Adipocyte (in vitro differentiated cells): ENCODE data around the gene SLC38A11.

Source experiments
- DNase-seq: peaks from one replicate; pipeline ENCODE4 v3.0.0-alpha.2; 2015; ENCODE audit warnings: low read depth
- H3K27me3 ChIP-seq: replicated peaks from 2 replicates; pipeline ENCODE4 v1.7.0; 2013; ENCODE audit warnings: mild to moderate bottlenecking, low read length, moderate library complexity; ENCODE audit not compliant: control insufficient read depth, insufficient read depth
- H3K36me3 ChIP-seq: 2 replicates; pipeline ENCODE4 v1.7.0; 2013; ENCODE audit warnings: low read length, mild to moderate bottlenecking, moderate library complexity; ENCODE audit not compliant: control insufficient read depth, insufficient read depth, severe bottlenecking
- H3K4me1 ChIP-seq: 2 replicates; pipeline ENCODE4 v1.7.0; 2013; ENCODE audit warnings: mild to moderate bottlenecking, low read length, moderate library complexity; ENCODE audit not compliant: control insufficient read depth, insufficient read depth
- H3K4me3 ChIP-seq: 2 replicates; pipeline ENCODE4 v1.7.0; 2013; ENCODE audit warnings: mild to moderate bottlenecking, low read length, moderate library complexity
- H3K9ac ChIP-seq: 2 replicates; pipeline ENCODE4 v1.7.0; 2013; ENCODE audit warnings: mild to moderate bottlenecking, low read length, moderate library complexity
- H3K9me3 ChIP-seq: 2 replicates; pipeline ENCODE4 v1.7.0; 2013; ENCODE audit warnings: mild to moderate bottlenecking, low read length, moderate library complexity; ENCODE audit not compliant: control insufficient read depth

The SLC38A11 gene

GRCh38 chr2:164913011-164913410, 42.3 kb downstream of the SLC38A11 start:
- no peaks in the 10 kb centered on the region for H3K27me3 ChIP-seq
- H3K36me3 ChIP-seq, result no peaks in the 10 kb centered on the region
- H3K4me1 ChIP-seq, result peaks cover 14% of the 10 kb centered on the region
- no peak for DNase-seq
- no peak overlapping the region for H3K4me3 ChIP-seq
- H3K9ac ChIP-seq, result peak overlapping the region; percentile 31
- no peaks in the 10 kb centered on the region for H3K9me3 ChIP-seq

GRCh38 chr2:164911832-164912231, 43.5 kb downstream of the SLC38A11 start:
- Histone ChIP-seq H3K27me3 (no peaks in the 10 kb centered on the region), H3K4me3 (no peak overlapping the region), H3K9me3 (no peaks in the 10 kb centered on the region), H3K4me1 (peaks cover 14% of the 10 kb centered on the region), H3K36me3 (no peaks in the 10 kb centered on the region), H3K9ac (no peak overlapping the region)
- DNase-seq, result no peak

GRCh38 chr2:164910101-164910899, 45.0 kb downstream of the SLC38A11 start:
- H3K9me3 ChIP-seq, result no peaks in the 10 kb centered on the region
- no peak overlapping the region for H3K4me3 ChIP-seq
- H3K27me3 ChIP-seq, result no peaks in the 10 kb centered on the region
- no peak overlapping the region for H3K9ac ChIP-seq
- peaks cover 14% of the 10 kb centered on the region for H3K4me1 ChIP-seq
- H3K36me3 ChIP-seq, result no peaks in the 10 kb centered on the region
- no peak for DNase-seq

GRCh38 chr2:164906947-164907346, 48.4 kb downstream of the SLC38A11 start:
- no peak for DNase-seq
- Histone ChIP-seq H3K27me3 (no peaks in the 10 kb centered on the region), H3K4me3 (no peak overlapping the region), H3K9me3 (no peaks in the 10 kb centered on the region), H3K36me3 (no peaks in the 10 kb centered on the region), H3K4me1 (peaks cover 21% of the 10 kb centered on the region), H3K9ac (no peak overlapping the region)

- Histone ChIP-seq H3K36me3 (no peaks in the 10 kb centered on the region), H3K4me1 (peaks cover 18% of the 10 kb centered on the region), H3K9me3 (peaks cover 4% of the 10 kb centered on the region), H3K4me3 (no peak overlapping the region), H3K9ac (no peak overlapping the region), H3K27me3 (no peaks in the 10 kb centered on the region)
- DNase-seq, result no peak
These were observed 50.0 kb downstream of the SLC38A11 start for GRCh38 chr2:164905307-164905706.

GRCh38 chr2:164903951-164904350, 51.4 kb downstream of the SLC38A11 start:
- Histone ChIP-seq H3K9me3 (peaks cover 4% of the 10 kb centered on the region), H3K36me3 (no peaks in the 10 kb centered on the region), H3K4me1 (peaks cover 22% of the 10 kb centered on the region), H3K4me3 (no peak overlapping the region), H3K27me3 (no peaks in the 10 kb centered on the region), H3K9ac (no peak overlapping the region)
- DNase-seq, result no peak

- Histone ChIP-seq H3K27me3 (no peaks in the 10 kb centered on the region), H3K36me3 (no peaks in the 10 kb centered on the region), H3K9me3 (peaks cover 4% of the 10 kb centered on the region), H3K4me3 (no peak overlapping the region), H3K4me1 (peaks cover 30% of the 10 kb centered on the region), H3K9ac (no peak overlapping the region)
- DNase-seq, result peak; percentile 75
These were observed 52.1 kb downstream of the SLC38A11 start for GRCh38 chr2:164903204-164903603.

- no peak for DNase-seq
- H3K36me3 ChIP-seq, result no peaks in the 10 kb centered on the region
These were observed 56.2 kb downstream of the SLC38A11 start for GRCh38 chr2:164899121-164899520.

GRCh38 chr2:164898475-164898874, 56.9 kb downstream of the SLC38A11 start:
- DNase-seq, result peak; percentile 75
- Histone ChIP-seq H3K4me3 (peak overlapping the region; percentile 11), H3K9ac (peak overlapping the region; percentile 11), H3K4me1 (peaks cover 42% of the 10 kb centered on the region), H3K36me3 (no peaks in the 10 kb centered on the region), H3K9me3 (peaks cover 4% of the 10 kb centered on the region), H3K27me3 (no peaks in the 10 kb centered on the region)

More at GRCh38 chr2:164899121-164899520, 56.2 kb downstream of the SLC38A11 start:
- Histone ChIP-seq H3K27me3 (no peaks in the 10 kb centered on the region), H3K9me3 (peaks cover 4% of the 10 kb centered on the region), H3K9ac (peak overlapping the region; percentile 11), H3K4me3 (no peak overlapping the region), H3K4me1 (peaks cover 48% of the 10 kb centered on the region)

- no peaks in the 10 kb centered on the region for H3K27me3 ChIP-seq
- no peaks in the 10 kb centered on the region for H3K36me3 ChIP-seq
- H3K4me3 ChIP-seq, result peak overlapping the region; percentile 11
- peaks cover 33% of the 10 kb centered on the region for H3K4me1 ChIP-seq
- H3K9ac ChIP-seq, result no peak overlapping the region
- peaks cover 4% of the 10 kb centered on the region for H3K9me3 ChIP-seq
- DNase-seq, result no peak
These were observed 57.7 kb downstream of the SLC38A11 start for GRCh38 chr2:164897469-164898260.

- Histone ChIP-seq H3K4me1 (peaks cover 37% of the 10 kb centered on the region), H3K9me3 (peaks cover 4% of the 10 kb centered on the region), H3K36me3 (no peaks in the 10 kb centered on the region), H3K4me3 (peak overlapping the region; percentile 16), H3K9ac (peak overlapping the region; percentile 49), H3K27me3 (no peaks in the 10 kb centered on the region)
- peak; percentile 52 for DNase-seq
These were observed 58.5 kb downstream of the SLC38A11 start for GRCh38 chr2:164896634-164897355.
